HG03280 (cell line): Measurements from ENCODE around the gene ZSCAN31.
"Not testable (repeated sequence)": the region's sequence is repeated elsewhere in the genome, so short reads cannot be mapped to it uniquely, and the experiment has no call there.

Source experiments
- ATAC-seq: cut with Tn5 transposase; IDR thresholded peaks from one replicate; pipeline ENCODE4 v1.9.1; 2021; ENCODE audit warnings: mild to moderate bottlenecking, moderate library complexity; ENCODE audit not compliant: unreplicated experiment

ZSCAN31 gene

DNA sequence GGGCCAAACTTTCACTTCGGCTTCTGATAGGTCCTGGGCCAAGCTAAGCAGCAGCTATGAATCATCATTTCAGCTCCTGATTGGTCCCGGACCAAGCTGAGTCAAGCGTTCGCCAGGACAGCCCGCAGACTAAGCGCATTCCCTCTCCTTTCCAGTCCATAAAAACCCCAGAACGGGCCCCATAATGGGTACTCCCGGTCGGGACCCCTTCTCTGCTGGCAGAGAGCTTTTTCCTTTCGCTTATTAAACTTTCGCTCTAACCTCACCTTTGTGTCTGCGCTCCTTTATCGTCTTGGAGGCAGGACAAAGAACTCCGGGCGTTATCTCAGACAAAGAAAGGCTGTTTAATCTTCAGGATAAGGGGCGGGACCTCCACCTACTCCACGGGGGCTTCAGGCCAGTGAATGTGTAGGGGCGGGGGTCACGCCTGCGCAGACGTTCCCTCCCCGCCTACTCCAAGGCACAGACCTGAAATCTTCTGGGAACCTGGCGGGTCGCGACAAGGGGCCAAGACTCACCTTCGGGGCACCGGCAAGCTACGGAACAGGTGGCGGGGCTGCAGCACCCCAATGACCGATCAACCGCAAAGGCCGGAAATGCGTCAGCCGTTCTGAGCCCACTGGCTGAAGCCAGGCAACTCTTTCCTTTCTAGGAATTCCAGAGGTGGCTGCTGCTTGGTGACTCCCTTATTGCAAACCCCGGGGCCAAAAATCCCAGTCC is at the start of gene ZSCAN31:
Gene ZSCAN31 (minus strand): TSS at position 585 of the 720 bp plus-strand sequence. CDS start 6,465 bp downstream, outside the sequence.
- ATAC-seq = peak; percentile 91

DNA sequence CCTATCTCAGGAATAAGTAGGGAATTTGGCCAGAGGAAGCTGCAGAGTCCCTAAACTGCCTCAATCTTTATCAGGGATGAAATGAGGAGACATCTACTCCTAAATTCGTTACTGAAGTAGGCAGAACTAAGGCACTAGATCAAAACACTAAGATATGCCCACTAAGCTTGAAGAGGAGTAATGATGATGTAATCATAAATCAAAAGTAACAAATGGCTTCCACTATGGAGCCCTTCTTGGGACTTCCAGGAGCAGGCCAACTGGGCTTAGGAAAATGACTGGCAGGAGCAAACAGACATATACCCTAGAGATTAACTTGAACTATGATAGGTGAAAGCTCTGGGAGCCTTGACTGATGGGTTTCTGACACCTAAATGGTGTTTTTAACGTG is 48.2 kb upstream of the ZSCAN31 start:
- ATAC-seq = no peak

DNA sequence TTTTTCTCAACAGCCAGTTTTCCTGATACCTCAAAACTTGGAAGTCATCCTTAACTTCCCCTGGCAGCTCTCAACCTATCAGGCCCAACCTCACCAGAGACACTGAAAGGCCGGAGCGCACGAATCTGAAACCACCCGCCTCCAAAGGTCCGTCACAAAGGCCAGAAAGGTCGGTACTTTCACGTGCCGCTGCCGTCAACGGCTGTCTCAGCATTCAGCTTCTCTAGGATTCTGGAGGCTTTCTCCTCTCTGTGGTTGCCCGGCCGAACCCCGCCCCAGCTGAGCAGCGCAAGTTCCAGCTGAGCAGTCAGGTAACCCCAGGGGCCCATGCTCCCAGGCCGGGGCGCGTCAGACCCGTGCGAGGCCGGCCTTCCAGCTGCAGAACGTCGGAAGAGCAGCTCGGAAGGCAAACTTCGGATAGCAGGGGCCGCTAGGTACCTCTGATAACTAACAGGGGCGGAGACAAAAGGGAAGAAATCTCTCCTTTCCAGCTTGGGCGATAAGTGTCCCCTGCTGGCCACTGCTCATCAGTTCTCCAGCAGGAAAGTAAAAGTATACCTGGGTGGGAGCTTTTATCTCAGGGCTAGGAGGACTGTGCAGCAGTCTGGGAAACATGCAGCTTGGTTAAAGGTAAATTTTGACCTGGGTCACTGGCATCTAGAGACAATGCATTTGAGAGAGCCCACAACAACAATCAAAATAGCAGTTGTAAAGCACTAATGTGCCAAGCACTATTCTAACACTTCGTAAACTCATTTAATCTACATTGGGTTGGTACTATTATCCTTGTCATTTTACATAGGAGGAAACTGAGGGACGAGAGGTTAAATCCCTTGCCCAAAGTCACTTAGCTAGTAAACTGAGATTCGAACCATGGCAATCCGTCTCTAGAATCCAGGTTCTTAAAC is 47.5 kb upstream of the ZSCAN31 start:
- peak; percentile 94 for ATAC-seq

DNA sequence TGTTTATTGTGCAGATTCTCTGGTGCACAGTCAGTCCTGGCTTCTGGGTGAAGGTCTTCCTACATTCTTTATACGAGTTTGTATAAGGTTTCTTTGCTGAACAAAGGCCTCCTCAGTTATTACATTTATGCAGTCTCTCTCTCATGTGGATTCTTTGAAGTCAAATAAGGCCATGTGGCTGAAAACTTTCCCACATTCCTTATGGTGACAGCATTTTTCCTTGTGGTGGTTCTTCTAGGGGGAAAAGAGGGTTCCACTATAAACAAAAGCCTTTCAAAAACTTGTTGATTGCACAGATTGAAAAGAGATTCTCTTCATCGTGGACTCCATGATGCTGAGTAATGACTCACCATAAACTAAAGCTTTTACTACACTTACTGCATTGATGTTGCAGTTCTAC is 44.4 kb upstream of the ZSCAN31 start:
- ATAC-seq = no peak

DNA sequence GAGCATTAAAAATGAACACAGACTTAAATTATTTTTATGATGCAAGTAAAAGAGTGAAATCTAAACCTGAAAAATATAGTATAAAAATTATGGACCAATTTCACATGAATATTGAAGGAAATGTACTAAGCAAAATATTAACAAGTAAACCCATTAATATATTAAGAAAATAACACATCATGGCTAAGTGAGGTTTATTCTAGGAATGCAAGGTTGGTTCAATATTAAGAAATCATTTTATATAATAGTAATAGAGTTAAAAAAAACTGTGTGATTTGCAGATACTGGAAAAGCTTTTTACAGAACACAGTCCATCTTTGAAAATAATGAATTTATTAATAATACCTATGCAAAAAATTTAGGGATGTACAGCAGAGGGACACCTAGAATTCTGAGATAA is 42.7 kb upstream of the ZSCAN31 start:
- ATAC-seq = no peak

DNA sequence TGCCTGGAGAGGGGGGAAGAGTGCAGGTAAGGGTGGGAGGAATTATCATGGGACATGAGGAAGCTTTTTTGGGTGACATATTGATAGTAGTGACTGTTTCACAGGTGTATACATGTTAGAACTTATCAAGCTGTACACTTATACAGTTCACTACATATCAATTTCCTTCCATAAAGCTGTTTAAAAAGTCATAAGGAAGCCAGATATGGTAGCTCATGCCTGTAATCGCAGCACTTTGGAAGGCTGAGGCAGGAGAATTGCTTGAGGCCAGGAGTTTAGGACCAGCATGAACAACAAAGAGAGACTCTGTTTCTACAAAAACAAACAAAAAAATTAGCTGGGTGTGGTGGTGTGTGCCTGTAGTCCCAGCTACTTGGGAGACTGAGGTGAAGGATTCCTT is 41.9 kb upstream of the ZSCAN31 start:
- no peak for ATAC-seq

DNA sequence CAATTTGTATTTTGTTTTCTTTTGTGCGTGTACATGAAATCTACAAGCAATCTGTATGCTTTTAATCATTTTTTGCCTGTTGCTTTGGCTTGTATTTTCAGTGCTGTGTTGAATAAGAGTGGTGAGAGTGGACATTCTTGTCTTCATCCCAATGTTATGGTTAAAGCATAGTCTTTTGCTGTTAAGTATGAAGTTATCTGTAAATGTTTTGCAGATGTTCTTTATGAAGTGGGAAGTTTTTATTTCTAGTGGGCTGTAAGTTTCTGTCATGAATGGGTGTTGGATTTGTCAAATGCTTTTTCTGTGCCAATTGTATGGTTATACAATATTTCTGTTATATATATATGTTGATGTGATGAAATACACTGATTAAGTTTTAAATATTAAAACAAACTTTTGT is 38.0 kb upstream of the ZSCAN31 start:
- no peak for ATAC-seq

DNA sequence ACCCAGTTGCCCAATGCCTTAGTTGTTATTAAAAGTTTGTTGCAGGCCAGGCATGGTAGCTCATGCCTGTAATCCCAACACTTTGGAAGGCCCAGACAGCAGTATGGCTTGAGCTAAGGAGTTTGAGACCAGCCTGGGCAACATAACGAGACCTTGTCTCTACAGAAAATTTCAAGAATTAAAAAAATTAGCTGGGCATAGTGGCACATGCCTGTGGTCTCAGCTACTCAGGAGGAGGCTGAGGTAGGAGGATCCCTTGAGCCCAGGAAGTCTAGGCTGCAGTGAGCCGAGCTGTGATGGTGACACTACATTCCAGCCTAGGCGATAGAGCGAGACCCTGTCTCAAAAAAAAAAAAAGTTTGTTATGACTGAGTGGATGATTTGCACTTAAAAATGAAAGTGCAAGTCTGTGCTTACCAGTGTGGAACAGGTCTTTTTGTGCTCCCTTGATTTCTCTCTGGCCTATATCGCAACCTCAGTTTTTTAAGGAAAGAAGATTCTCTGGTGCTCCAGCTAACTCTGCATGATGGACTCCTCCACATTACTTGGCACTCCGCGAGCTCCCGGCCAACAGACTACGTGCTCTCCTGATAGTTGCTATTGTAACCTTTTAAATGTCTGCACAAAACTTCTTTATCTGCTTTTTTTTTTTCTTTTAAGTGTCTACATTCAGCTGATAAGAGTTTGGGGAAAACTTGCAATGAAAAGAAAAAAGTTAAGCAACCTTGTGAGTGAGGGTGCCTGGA is 35.9 kb upstream of the ZSCAN31 start:
- ATAC-seq = peak; percentile 63

DNA sequence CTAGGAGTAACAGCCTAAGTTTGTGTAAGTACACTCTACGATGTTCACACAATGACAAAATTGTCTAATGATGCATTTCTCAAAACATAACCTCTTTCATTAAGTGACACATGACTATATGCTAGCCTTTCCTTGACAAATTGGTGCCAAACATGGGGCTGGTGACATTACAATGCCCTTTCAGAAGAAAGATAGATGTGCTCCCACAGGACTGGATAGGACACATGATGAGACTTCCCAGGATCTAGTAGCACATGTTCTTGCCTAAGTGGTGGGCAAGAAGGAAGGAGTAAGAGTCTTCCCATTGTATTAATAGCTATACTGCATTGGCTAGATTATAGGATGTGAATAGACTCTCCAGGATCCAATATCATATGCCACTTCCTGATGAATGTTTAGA is 35.3 kb upstream of the ZSCAN31 start:
- no peak for ATAC-seq

DNA sequence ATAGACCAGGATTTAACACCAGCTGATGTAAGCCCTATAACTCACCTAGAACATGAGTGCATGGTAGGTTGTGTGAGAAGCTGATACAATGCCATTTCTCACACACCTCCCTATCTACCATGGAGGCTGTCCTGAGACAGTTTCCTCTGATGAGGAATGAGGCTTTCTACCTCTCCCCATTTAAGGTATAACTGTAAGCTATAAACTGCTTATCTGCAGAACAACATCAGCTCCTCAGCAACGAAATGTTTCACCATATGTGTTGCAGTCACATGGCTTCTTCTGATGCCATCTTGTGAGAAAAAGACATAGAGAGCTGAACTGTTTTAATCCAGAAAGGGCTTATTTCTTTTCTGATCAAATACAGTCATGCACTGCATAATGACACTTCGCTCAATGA is 34.5 kb upstream of the ZSCAN31 start:
- no peak for ATAC-seq

DNA sequence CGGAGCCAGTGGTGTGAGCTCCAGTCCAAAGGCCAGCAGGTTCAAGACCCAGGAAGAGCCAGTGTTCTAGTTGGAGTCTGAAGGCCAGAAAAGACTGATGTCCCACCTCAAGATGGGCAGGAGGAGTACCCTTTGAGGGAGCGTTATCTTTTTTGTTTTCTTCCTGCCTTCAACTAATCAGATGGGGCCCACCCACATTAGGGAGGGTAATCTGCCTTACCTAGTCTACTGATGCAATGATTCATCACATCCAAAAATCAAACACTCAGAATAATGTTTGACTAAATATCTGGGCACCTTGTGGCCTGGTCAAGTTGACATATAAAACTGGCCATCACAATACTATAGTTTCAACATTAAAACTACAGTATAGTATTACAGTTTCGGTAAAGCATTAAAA is 33.5 kb upstream of the ZSCAN31 start:
- no peak for ATAC-seq

DNA sequence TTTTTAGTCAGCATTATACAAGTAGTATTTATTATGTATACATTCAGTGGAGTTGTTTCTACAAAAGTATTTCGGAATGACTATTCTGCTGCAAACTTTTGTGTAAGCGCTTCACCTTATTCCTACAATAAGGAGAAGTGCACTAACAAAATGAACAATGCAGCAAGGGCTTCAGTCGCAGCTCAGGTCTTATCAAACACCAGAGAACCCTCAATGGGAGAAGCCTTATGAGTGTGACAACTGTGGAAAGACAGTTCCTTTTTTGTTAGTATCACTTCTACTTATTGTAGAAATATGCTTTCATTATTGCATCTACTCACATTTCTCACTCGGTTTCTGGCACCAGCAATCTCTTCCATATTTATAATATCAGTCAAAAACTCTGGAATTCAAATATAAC is 32.6 kb upstream of the ZSCAN31 start:
- peak; percentile 60 for ATAC-seq

DNA sequence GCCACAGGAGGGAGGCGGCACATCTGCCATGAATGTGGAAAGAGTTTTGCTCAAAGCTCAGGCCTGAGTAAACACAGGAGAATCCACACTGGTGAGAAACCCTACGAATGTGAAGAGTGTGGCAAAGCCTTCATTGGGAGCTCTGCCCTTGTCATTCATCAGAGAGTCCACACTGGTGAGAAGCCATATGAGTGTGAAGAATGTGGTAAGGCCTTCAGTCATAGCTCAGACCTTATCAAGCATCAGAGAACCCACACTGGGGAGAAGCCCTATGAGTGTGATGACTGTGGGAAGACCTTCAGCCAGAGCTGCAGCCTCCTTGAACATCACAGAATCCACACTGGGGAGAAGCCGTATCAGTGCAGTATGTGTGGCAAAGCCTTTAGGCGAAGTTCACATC is 29.6 kb upstream of the ZSCAN31 start:
- not testable (repeated sequence) for ATAC-seq

DNA sequence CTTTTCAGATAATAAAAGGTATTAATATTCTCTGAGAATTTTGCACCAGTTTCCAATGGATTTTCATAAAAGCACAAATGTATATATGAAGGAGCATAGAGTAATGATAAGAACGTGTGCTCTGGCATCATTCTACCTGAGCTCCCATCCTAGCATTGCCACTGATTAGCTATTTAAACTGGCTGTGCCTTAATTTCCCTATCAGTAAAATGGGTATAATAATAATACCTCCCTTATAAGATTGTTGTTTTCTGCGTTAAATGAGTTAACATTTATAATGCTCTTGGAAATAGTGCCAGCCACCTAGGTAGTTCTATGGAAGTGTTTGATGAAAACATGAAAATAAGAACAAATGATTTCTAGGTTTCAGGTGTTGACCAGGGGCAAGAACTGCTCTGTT is 25.0 kb upstream of the ZSCAN31 start:
- no peak for ATAC-seq

DNA sequence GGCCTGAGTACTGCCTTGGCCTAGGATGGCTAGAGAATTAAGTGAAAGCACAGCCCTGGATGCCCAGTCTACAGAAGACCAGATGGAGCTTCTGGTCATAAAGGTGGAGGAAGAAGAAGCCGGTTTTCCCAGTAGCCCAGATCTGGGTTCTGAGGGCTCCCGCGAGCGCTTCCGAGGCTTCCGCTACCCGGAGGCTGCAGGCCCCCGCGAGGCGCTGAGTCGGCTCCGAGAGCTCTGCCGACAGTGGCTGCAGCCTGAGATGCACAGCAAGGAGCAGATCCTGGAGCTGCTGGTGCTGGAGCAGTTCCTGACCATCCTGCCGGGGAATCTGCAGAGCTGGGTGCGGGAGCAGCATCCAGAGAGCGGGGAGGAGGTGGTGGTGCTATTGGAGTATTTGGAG is 23.6 kb upstream of the ZSCAN31 start:
- ATAC-seq = not testable (repeated sequence)

DNA sequence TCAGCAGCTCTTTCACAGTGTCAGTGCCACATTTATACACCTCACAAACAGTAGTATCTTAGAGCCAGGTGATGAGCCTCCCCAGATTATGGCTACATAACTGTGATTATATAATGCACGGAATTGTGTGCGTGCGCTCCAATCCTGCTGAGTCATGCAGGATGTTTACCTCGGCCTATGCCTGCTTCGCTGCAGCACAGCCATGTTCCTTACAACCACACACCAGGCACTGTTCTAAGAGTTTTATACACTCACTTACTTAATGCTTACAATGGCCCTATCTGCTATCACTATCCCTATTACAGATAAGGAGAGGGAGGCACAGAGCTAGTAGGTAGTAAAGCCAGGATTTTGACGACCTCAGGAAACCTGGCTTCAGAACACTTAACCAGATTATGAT is 21.1 kb upstream of the ZSCAN31 start:
- no peak for ATAC-seq

DNA sequence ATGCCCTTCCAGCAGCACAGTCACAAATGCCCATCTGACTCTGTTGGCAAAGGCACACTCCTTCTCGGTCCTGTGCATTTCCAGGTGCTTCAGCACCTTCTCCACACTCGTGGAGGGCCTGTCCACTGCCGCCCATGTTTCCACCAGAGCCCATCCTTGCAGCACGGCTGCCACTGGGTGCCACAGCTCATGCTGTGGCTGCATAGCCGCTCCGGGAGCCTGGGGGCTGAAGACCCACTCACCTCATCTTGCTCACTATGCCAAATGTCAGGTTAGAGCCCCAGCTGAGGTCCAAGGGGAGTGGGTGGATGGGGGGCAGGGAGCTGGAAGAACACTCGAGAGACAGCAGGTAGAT is 20.7 kb upstream of the ZSCAN31 start:
- ATAC-seq = no peak

DNA sequence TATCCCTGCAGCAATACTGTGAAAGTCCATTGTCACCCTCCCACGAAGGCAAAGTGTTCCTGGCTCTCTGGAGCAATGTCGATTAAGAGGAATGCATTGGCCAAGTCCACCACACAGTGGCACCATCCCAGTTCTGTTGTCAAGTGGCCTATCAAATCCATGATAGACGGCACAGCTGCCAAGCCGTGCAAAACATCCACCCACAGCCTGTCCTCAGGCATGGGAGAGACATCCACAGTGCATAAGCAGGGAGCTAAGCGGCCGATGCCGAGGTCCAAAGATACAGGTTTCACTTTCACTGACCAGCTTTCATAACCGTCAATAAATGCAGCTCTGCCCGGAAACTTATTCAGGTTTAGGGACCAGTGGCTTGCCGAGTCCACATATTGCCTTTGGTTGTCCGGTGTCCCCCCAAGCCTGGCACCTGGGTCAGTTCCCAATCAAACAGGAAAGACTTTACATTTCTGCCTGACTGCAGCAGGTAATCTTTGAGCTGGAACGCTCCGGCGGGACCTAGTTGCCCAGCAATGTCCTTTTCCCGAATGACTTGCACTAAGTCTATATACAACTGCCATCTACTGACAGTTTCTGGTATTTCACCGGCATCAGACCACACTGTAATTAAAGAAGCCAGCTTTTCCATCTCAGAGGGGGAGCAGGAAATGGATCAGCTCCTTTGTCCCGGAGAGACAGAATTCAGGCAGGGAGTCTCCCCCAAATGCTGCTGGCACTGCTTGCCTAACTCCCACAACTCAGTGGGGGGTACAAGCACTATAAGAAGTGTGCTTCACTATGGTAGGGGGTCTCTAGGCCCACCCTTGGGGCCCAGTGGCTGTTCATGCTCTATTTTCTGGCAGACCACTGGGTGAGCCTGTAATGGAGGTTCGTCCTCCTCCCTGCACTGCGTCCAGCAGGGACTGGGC is 20.1 kb upstream of the ZSCAN31 start:
- ATAC-seq = no peak

DNA sequence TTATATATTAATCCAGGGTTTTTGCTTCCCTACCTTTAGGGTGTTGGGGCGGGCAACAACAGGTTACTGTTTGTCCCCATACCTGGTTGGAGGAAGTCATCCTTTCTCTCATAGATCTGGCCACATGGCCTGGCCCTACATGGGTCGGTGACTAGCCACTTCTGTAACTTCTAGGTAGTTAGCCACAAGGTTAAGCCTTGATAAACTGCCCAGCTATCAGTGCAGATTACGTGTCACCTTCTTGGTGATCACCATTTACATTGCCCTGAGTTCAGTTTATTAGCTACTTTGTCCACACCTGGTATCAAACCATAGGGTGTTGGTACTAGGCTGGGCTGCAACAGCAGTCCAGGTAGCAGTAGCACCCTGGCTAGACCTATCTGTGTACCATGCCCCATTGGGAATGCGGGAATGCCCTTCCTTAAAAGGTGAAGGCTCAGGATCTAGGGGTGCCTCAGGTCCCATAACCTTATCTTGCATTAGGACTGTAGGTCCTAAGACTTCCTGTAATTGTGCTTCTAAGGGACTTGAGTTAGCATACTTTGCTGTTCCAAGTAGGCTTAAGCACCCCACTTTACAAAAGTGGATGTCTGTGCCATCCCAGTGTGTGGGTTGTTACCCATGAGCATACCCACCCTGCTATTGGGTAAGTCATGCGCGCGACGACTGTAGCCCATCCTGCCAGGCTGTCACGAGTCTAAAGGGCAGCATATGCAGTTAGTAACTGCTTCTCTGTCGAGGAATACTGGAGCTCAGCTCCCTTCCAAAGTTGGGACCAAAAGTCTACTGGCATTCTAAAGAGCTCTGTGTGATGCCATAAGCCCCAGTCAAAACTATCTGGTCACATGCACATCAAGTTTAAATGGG is 19.0 kb upstream of the ZSCAN31 start:
- ATAC-seq = no peak
